Dendritic cell treated with granulocyte-macrophage colony-stimulating factor and Interleukin-4, amounts not matched to agents 40 ng/mL and 50 ng/mL, for 4 days (primary cell): Measurements from ENCODE around the gene NMNAT2.
"Not testable (repeated sequence)": the region's sequence is repeated elsewhere in the genome, so short reads cannot be mapped to it uniquely, and the experiment has no call there.

Source experiments
- H3K27ac Mint-ChIP-seq: one replicate; pipeline ENCODE4 v1.8.0; 2022; ENCODE audit warnings: mild to moderate bottlenecking, mixed read lengths
- H3K27me3 Mint-ChIP-seq: one replicate; pipeline ENCODE4 v1.8.0; 2022; ENCODE audit warnings: mild to moderate bottlenecking, mixed read lengths
- H3K36me3 Mint-ChIP-seq: one replicate; pipeline ENCODE4 v1.8.0; 2022; ENCODE audit warnings: low read depth, mixed read lengths
- H3K4me1 Mint-ChIP-seq: one replicate; pipeline ENCODE4 v1.8.0; 2022; ENCODE audit warnings: low read depth, mixed read lengths
- H3K4me3 Mint-ChIP-seq: one replicate; pipeline ENCODE4 v1.8.0; 2022; ENCODE audit warnings: mild to moderate bottlenecking, moderate library complexity, mixed read lengths
- H3K9me3 Mint-ChIP-seq: one replicate; pipeline ENCODE4 v1.8.0; 2022; ENCODE audit warnings: mixed read lengths
- intact Hi-C: fragments of 100-400 bp; cut with micrococcal nuclease; formaldehyde crosslinking; loops from one replicate; pipeline ENCODE4 v1.15.0; 2022

NMNAT2 gene

GRCh38 chr1:183438060-183438459 is 19.9 kb upstream of the NMNAT2 start:
- H3K27ac Mint-ChIP-seq: no peak overlapping the region
- H3K4me3 Mint-ChIP-seq: no peak overlapping the region
- peaks cover 9% of the 10 kb centered on the region for H3K9me3 Mint-ChIP-seq
- intact Hi-C loops: no loop called here
- peaks cover 20% of the 10 kb centered on the region for H3K27me3 Mint-ChIP-seq
- no peaks in the 10 kb centered on the region for H3K4me1 Mint-ChIP-seq
- H3K36me3 Mint-ChIP-seq: no peaks in the 10 kb centered on the region

- intact Hi-C loops: no loop called here
- no peak overlapping the region for H3K4me3 Mint-ChIP-seq
- no peaks in the 10 kb centered on the region for H3K4me1 Mint-ChIP-seq
- peaks cover 9% of the 10 kb centered on the region for H3K9me3 Mint-ChIP-seq
- peaks cover 27% of the 10 kb centered on the region for H3K27me3 Mint-ChIP-seq
- no peak overlapping the region for H3K27ac Mint-ChIP-seq
- H3K36me3 Mint-ChIP-seq: no peaks in the 10 kb centered on the region
Observed at GRCh38 chr1:183435497-183435896, 17.3 kb upstream of the NMNAT2 start.

- Mint-ChIP-seq H3K4me3 (no peak overlapping the region), H3K27me3 (peaks cover 30% of the 10 kb centered on the region), H3K36me3 (no peaks in the 10 kb centered on the region), H3K27ac (no peak overlapping the region), H3K4me1 (no peaks in the 10 kb centered on the region), H3K9me3 (peaks cover 9% of the 10 kb centered on the region)
- intact Hi-C loops: no loop called here
Observed at GRCh38 chr1:183433703-183434102, 15.5 kb upstream of the NMNAT2 start.

- intact Hi-C loops: no loop called here
- no peaks in the 10 kb centered on the region for H3K36me3 Mint-ChIP-seq
- H3K4me1 Mint-ChIP-seq: no peaks in the 10 kb centered on the region
- H3K4me3 Mint-ChIP-seq: no peak overlapping the region
- no peak overlapping the region for H3K27ac Mint-ChIP-seq
- H3K27me3 Mint-ChIP-seq: peaks cover 30% of the 10 kb centered on the region
- H3K9me3 Mint-ChIP-seq: peaks cover under 1% of the 10 kb centered on the region
Observed at GRCh38 chr1:183432548-183432875, 14.3 kb upstream of the NMNAT2 start.

- H3K4me3 Mint-ChIP-seq: no peak overlapping the region
- no peaks in the 10 kb centered on the region for H3K4me1 Mint-ChIP-seq
- no peaks in the 10 kb centered on the region for H3K36me3 Mint-ChIP-seq
- H3K9me3 Mint-ChIP-seq: no peaks in the 10 kb centered on the region
- peaks cover 33% of the 10 kb centered on the region for H3K27me3 Mint-ChIP-seq
- H3K27ac Mint-ChIP-seq: no peak overlapping the region
- intact Hi-C loops: no loop called here
Observed at GRCh38 chr1:183431840-183432547, 13.8 kb upstream of the NMNAT2 start.

- H3K27ac Mint-ChIP-seq, H3K9me3 Mint-ChIP-seq, intact Hi-C loops, H3K36me3 Mint-ChIP-seq, H3K4me1 Mint-ChIP-seq, H3K4me3 Mint-ChIP-seq: not testable (repeated sequence)
- peaks cover 40% of the 10 kb centered on the region for H3K27me3 Mint-ChIP-seq
Observed at GRCh38 chr1:183427591-183427990, 9.4 kb upstream of the NMNAT2 start.

- Mint-ChIP-seq H3K4me1 (no peaks in the 10 kb centered on the region), H3K27ac (no peak overlapping the region), H3K9me3 (no peaks in the 10 kb centered on the region), H3K36me3 (no peaks in the 10 kb centered on the region), H3K4me3 (no peak overlapping the region), H3K27me3 (peaks cover 45% of the 10 kb centered on the region)
- intact Hi-C loops: no loop called here
Observed at GRCh38 chr1:183424691-183425090, 6.5 kb upstream of the NMNAT2 start.

GRCh38 chr1:183423541-183423940 is 5.4 kb upstream of the NMNAT2 start:
- Mint-ChIP-seq H3K4me1 (peaks cover 4% of the 10 kb centered on the region), H3K36me3 (no peaks in the 10 kb centered on the region), H3K27ac (no peak overlapping the region)

GRCh38 chr1:183419399-183419798 is 1.2 kb upstream of the NMNAT2 start:
- no peaks in the 10 kb centered on the region for H3K36me3 Mint-ChIP-seq
- intact Hi-C loops: no loop called here
- H3K4me3 Mint-ChIP-seq: no peak overlapping the region
- peaks cover 30% of the 10 kb centered on the region for H3K4me1 Mint-ChIP-seq
- peaks cover 63% of the 10 kb centered on the region for H3K27me3 Mint-ChIP-seq
- no peak overlapping the region for H3K27ac Mint-ChIP-seq
- H3K9me3 Mint-ChIP-seq: no peaks in the 10 kb centered on the region

More at GRCh38 chr1:183423541-183423940, 5.4 kb upstream of the NMNAT2 start:
- intact Hi-C loops: no loop called here
- H3K27me3 Mint-ChIP-seq: peaks cover 50% of the 10 kb centered on the region
- H3K9me3 Mint-ChIP-seq: no peaks in the 10 kb centered on the region
- no peak overlapping the region for H3K4me3 Mint-ChIP-seq

- Mint-ChIP-seq H3K4me1 (peaks cover 30% of the 10 kb centered on the region), H3K27ac (no peak overlapping the region), H3K36me3 (no peaks in the 10 kb centered on the region), H3K9me3 (no peaks in the 10 kb centered on the region), H3K4me3 (peak overlapping the region; percentile 40), H3K27me3 (peaks cover 67% of the 10 kb centered on the region)
- intact Hi-C loops: no loop called here
Observed at GRCh38 chr1:183418696-183419095, 516 bp upstream of the NMNAT2 start.

- H3K36me3 Mint-ChIP-seq: no peaks in the 10 kb centered on the region
- intact Hi-C loops: loop anchor here (2.0 kb wide), 1 partner anchor 52 kb away; no protein-coding TSS in a partner anchor
- peak overlapping the region; percentile 40 for H3K4me3 Mint-ChIP-seq
- no peaks in the 10 kb centered on the region for H3K9me3 Mint-ChIP-seq
- H3K27ac Mint-ChIP-seq: no peak overlapping the region
- H3K27me3 Mint-ChIP-seq: peaks cover 61% of the 10 kb centered on the region
- peaks cover 30% of the 10 kb centered on the region for H3K4me1 Mint-ChIP-seq
Observed at GRCh38 chr1:183416850-183417771, 1.1 kb downstream of the NMNAT2 start.

GRCh38 chr1:183414365-183414764 is 3.8 kb downstream of the NMNAT2 start:
- H3K9me3 Mint-ChIP-seq: no peaks in the 10 kb centered on the region
- H3K4me1 Mint-ChIP-seq: peaks cover 30% of the 10 kb centered on the region
- no peaks in the 10 kb centered on the region for H3K36me3 Mint-ChIP-seq
- peaks cover 49% of the 10 kb centered on the region for H3K27me3 Mint-ChIP-seq
- no peak overlapping the region for H3K4me3 Mint-ChIP-seq
- no peak overlapping the region for H3K27ac Mint-ChIP-seq
- intact Hi-C loops: no loop called here

GRCh38 chr1:183411091-183411490 is 7.1 kb downstream of the NMNAT2 start:
- Mint-ChIP-seq H3K4me1 (peaks cover 1% of the 10 kb centered on the region), H3K9me3 (no peaks in the 10 kb centered on the region), H3K4me3 (no peak overlapping the region), H3K36me3 (no peaks in the 10 kb centered on the region), H3K27ac (no peak overlapping the region), H3K27me3 (peaks cover 29% of the 10 kb centered on the region)
- intact Hi-C loops: no loop called here

- intact Hi-C loops: no loop called here
- Mint-ChIP-seq H3K27ac (no peak overlapping the region), H3K4me3 (no peak overlapping the region), H3K36me3 (no peaks in the 10 kb centered on the region), H3K4me1 (no peaks in the 10 kb centered on the region), H3K9me3 (no peaks in the 10 kb centered on the region), H3K27me3 (peaks cover 31% of the 10 kb centered on the region)
Observed at GRCh38 chr1:183407961-183408360, 10.2 kb downstream of the NMNAT2 start.
